ACHN (cell line): ENCODE results near the gene HLCS.

Experiments
- DNase-seq: peaks from one replicate; pipeline ENCODE4 v3.0.0-alpha.2; 2015
- in situ Hi-C: cut with HindIII; loops from 2 replicates; pipeline ENCODE4 v1.10.0; 2017; ENCODE audit warnings: low sequenced_read_pairs, low pct_ligation_motif_present, low pct_unique_long_range_greater_than_20kb

HLCS gene

DNA sequence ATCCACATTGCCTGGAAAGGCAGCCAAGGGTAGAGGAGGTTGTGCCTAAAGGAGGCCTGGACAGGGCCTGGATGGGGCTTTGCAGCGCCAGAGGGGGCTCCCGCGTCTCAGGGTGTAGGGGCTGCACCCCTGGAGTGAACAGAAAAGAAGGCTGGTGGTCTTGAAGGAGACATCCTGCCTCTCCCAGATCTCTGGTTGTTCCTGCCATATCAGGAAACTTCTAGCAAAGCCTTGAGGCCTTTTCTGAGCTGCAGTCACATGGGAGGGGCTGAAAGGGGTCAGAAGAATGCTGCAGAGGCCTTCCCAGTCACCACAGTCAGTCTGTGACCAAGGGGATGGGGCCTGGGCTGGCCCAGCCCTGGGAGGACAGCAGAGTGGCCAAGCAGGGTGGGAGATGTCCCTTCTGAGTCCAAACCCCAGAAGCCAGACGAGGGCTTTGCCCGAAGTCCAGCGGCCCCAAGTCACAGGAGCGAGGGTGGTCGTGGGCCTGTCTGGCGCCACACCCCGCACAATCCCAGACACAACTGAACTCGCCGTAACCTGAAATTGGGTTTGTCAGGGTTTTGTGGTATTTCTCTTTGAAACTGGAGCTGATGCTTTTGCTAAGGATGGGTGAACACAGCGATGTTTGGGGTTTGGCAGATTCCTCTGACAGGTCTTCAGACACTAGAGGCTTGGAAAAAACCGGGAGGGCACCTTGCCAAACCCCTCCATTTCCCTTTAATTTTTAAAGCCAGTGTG lies 237.9 kb downstream of the HLCS start:
- in situ Hi-C loops = no loop called here
- DNase-seq = no peak

DNA sequence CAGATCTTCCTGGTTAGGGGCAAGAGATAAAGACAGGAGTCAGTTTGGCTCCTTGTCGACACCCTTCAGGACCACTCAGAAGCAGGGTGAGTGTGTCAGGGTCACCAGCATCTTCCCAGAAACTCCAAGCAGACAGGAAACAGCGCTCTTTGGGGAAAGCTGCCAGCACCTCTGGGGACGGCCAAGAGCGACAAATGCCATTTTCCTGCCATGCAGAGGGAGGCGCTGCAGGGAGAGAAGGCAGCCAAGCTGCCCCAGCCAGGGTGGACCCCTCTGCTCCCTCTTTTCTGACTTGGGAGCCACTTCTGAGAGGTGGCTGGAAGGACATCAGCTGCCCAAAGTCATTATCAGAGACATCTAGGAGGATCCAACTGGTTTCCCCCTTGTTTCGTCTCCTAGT lies 238.6 kb downstream of the HLCS start:
- DNase-seq = no peak
- in situ Hi-C loops = no loop called here

DNA sequence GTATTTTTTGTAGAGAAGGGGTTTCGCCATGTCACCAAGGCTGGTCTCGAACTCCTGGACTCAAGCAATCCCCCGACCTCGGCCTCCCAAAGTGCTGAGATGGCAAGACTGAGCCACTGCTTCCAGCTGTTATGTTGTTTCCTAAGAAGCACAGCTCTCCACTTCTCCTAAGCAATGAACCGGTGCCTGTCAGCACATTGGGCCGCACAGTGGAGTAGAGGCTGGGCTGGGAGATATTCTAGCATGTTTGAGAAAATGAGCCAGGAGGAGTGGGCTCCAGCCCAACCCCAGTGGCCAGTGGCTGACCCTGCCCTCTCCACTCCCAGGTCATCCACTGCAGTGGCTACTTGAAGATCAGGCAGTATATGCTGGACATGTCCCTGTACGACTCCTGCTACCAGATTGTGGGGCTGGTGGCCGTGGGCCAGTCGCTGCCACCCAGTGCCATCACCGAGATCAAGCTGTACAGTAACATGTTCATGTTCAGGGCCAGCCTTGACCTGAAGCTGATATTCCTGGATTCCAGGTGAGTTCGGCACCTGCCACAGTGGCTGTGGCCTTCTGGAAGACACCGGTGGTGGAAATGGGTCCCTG lies 240.6 kb downstream of the HLCS start:
- in situ Hi-C loops = no loop called here
- no peak for DNase-seq

DNA sequence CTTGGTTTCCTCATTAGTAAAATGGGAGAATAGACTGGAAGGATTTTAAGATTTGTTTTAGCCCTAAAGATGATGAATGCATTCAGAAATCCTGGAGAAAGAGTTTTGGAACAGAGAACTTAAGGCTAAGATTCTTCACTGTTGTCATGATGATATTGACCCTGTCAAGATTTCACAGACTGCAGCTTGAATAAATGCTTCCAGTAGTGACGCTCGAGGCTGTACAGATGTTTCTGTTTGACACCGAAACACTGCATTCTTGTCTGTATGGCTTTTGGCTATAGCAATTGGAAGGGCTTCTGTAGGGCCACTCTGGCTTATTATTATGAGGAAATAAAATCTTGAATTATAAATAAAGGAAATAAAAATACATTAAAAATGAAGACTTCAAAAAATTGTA lies 241.8 kb downstream of the HLCS start:
- in situ Hi-C loops = no loop called here
- DNase-seq = no peak

DNA sequence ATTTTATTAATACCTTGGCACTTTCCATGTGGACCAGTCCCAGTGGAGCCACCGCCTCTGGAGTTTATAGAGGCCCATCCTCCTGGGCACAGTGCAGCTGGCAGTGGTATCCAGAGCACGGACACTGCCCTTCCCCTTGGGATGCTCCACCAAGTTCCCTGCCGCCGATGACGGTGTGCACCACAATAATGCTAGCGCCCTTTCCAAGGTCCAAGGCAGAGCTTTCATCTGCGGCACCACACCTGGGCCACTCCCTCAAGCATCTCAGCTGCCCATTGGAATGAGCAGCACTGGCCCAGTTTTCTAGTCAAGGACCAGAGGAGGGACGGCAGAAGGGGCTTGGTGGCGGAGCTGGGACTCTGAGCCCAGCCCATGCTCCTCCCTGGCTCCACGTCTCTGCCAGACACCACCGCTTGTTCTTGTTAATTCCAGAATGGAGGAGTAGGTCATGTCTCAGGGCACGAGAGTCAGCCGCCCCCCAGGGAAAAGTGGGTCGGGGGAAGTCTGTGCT lies 243.0 kb downstream of the HLCS start:
- DNase-seq = no peak
- in situ Hi-C loops = no loop called here

DNA sequence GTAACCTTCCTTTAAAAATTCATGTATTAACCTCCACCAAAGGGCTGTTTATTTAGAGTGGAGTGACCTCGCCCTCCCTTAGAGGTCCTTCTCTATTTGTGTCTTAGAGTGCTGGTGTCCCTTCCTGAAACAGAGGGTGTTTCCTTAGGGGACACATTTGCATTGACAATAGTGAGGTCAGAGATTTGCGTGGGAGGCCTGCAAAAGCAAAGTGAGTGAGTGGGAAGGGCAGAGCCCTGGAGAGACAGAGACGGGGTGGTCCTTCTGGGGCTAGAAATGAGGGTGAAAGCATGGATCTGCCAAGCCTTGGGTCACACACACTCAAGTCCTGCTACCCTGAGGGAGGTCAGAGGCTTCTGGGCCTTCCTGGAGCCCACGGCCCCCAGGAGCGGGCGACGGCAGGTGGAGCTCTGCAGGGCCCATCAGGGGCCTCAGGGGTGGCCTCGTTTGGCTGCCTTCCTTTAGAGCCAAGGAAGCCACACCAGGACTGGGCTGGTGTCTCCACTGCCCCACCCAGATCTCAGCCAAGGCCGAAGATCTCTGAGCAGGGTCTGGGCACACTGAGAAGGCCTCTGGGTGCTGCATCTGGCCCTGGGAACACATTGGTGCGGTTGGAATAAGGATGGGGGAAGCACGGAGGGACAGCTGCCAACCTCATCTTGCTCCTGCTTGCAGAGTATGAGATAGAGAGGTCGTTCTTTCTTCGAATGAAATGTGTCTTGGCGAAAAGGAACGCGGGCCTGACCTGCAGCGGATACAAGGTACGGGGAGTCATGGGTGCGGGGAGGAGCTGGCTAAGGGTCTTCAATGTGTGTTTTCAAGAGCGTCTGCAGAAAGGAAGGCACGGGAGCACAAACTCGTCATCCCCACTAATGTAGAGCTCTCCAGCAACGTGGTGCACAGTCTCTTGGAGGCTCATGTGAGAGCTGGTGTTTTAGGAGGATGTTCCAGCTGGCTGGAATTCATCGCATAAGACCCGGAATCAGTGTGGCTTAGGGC lies 243.8 kb downstream of the HLCS start:
- in situ Hi-C loops = no loop called here
- DNase-seq = no peak

DNA sequence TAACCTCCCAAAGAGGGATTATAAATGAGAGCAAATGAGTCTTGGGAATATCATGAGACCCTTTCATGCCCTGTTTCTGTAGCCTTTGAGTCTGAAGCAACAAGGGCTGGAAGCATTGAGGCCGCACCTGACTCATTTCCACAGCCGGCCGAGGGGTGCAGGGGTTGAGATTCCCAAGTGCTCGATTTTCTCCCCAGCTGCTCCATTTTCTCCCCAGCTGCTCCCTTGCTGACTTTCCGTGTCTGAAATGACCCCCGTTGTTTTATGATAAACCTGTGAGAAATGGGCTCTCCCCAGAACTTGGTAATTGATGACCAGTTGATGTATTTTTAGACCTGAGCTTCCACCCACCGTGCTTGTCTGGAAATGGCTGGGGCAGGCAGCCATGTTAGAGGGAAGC lies 244.7 kb downstream of the HLCS start:
- no peak for DNase-seq

DNA sequence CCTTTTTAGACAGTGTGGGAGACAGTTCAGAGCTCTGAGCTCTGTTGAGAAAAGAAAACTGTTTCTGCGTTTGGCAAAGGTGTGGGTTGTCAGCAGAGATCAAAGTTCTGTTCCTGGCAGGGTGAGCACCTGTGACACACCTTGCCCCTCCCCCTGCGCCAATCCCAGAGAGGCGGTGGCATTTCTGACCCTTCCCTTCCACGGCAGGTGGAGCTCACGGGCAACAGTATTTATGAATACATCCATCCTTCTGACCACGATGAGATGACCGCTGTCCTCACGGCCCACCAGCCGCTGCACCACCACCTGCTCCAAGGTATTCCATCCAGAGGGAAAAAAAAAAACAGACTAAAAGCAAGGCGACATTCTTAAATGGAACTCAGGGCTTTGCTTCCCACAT lies 246.9 kb downstream of the HLCS start:
- in situ Hi-C loops = no loop called here
- no peak for DNase-seq

More for the DNA sequence above, 244.7 kb downstream of the HLCS start:
- in situ Hi-C loops = no loop called here

DNA sequence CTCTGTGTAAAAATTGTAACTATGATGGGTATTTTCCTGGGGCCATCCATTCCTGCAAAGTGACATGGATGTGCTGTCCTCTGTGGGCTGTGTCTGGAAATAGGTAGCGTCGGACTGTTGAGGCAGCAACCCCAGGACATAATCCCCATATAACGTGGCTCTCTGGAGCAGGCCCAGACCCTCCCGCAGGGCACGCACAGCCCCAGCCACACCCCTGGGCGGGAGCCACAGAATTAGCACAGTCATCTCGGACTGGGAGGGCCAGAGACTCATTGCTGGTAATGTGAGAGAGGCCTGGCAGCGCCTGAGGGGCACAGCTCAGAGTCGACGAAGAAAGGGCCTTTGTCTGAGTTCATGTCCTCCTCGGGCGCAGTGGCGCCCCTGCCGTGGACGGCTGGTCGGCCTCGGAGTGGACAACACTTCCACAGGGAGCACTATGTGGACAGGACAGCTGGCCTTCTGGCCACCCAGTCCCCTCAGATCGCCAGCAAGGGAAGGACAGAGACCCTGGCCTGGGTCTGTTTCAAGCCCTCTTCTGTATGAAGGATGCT lies 247.4 kb downstream of the HLCS start:
- no peak for DNase-seq
- in situ Hi-C loops = no loop called here

DNA sequence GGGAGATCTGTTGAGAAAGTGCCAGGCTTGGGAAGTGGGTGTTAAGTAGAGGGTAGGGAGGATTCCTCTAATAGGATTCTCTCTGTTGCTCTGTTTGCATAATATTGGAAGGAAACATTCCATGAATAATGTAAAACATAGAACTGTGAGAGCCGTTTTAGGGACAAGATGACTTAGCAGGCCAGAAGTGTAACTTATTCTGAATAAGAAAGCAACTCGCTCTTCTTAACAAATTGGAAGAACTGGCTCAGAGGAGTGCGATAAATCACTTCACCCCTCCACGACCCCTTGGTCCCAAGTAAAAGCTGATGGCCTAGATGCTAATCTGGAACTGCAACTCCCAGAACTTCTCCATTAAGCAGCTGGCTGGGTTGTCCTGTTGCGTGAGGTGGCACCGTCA lies 248.5 kb downstream of the HLCS start:
- in situ Hi-C loops = no loop called here
- no peak for DNase-seq

DNA sequence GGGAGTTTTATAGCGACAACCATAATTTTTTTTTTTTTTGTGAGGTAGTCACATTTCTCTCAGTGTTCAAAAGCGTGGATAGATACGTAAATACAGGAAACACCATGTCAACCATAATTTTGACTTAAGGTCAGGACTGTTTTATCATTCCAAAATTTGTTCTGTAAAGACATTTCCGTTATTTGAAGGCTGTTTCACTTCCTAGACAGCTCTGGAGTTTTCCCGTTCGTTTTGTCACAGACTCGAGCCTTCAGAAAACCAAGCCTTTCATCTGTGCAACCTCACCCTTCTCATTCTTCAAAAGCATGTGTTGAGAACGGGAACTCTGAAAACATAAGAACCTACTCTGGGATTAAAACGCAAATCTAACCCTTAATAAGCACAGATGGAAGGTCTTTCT lies 249.6 kb downstream of the HLCS start:
- no peak for DNase-seq
- in situ Hi-C loops = no loop called here

DNA sequence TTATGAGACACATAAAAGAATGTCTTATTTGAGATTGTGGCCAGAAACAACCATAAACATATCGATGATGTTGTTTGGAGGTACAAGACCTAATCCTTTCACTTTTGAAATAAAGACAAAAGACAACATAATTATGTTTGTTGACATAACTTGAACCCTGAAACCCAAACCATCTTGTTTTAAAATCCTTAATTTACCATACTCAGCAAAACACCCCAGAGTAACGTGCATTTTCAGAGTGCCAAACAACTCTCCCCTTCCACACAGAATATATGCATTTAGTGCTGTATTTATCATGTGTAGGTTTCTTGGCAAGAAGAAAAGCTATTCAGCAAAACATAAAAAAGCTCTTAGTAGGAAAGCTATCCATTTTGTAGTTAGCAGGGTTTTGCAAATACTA lies 250.1 kb downstream of the HLCS start:
- in situ Hi-C loops = no loop called here
- no peak for DNase-seq

DNA sequence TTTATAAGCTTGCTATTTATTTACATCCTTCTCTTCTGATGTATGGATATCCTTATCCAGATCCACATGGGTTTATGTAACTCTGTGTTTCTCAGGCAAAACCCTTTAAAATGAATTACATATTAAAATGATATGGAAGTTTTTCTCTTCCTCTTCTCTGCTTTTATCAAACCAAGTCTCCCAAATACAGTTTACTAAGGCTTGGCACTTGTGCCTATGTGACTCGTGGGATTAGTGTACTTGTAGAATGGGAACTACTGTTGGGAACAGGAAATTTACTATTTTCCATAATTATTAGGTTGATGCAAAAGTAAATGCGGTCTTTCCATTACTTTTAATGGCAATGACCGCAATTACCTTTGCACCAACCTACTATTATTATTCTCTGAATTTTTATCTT lies 252.7 kb downstream of the HLCS start:
- DNase-seq = no peak
- in situ Hi-C loops = no loop called here

DNA sequence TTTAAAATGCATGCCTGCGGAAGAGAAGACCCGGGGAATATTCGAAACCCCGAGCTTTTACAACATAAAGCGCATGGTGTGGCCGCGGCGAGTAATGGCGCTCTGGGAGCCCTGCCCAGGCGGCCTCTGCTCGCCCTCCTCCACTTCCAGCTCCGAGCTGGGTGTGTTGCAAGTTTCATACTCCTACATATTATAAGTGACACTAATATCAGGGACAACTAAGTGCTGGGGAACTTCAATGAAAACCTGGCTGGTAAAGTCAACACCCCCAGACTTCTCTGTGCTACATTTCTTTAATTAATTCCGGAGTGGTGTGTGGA lies 255.8 kb downstream of the HLCS start:
- DNase-seq = no peak

DNA sequence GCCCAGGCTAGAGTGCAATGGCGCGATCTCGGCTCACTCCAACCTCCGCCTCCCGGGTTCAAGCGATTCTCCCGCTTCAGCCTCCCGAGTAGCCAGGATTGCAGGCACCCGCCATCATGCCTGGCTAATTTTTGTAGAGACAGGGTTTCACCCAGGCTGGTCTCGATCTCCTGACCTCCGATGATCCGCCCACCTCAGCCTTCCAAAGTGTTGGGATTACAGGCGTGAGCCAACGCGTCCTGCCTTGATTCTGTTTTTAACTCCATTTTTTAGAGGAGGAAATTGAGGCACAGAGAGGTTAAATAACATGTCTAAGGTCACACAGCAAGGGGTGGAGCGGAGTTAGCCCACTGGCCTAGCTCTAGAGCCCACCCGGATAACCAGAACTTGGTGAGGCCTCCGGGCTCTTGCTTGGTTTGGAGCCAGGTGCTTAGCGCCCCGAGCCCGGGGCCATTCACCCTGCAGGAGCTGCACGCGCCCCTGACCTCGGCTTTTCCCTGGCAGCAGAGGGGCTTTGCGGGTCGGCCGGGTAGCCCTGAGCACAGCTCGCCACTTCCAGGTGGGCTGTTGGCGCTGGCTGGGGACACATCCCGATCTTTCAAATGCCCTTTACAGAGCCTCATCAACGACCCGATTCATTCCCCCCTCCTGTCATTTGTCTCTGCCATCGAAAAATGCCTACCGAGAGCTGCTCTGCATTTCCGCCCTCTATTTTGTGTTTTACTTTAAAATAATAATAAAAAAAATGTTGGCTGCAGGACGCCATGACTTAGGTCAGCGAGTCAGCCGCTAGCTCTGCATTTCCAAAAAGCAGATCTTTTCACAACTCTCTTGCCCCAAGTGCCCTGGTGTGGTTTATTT lies 256.4 kb downstream of the HLCS start:
- in situ Hi-C loops = no loop called here
- no peak for DNase-seq

More for the DNA sequence above, 255.8 kb downstream of the HLCS start:
- in situ Hi-C loops = no loop called here

DNA sequence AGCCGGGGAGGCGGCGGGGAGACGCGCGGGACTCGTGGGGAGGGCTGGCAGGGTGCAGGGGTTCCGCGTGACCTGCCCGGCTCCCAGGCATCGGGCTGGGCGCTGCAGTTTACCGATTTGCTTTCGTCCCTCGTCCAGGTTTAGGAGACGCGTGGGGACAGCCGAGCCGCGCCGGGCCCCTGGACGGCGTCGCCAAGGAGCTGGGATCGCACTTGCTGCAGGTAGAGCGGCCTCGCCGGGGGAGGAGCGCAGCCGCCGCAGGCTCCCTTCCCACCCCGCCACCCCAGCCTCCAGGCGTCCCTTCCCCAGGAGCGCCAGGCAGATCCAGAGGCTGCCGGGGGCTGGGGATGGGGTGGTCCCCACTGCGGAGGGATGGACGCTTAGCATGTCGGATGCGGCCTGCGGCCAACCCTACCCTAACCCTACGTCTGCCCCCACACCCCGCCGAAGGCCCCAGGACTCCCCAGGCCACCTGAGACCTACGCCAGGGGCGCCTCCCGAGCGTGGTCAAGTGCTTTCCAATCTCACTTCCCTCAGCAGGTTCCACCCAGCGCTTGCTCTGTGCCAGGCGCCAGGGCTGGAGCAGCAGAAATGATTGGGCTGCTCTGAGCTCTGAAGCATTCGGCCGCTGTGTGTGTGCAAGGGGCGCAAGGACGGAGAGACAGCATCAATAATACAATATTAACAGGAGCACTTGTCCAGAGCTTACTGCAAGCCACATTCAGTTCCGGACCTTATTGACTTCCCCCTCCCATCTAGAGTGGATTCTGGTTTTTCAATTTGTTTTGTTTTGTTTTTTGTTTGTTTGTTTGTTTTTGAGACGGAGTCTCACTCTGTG lies 257.2 kb downstream of the HLCS start:
- no peak for DNase-seq
- in situ Hi-C loops = no loop called here

DNA sequence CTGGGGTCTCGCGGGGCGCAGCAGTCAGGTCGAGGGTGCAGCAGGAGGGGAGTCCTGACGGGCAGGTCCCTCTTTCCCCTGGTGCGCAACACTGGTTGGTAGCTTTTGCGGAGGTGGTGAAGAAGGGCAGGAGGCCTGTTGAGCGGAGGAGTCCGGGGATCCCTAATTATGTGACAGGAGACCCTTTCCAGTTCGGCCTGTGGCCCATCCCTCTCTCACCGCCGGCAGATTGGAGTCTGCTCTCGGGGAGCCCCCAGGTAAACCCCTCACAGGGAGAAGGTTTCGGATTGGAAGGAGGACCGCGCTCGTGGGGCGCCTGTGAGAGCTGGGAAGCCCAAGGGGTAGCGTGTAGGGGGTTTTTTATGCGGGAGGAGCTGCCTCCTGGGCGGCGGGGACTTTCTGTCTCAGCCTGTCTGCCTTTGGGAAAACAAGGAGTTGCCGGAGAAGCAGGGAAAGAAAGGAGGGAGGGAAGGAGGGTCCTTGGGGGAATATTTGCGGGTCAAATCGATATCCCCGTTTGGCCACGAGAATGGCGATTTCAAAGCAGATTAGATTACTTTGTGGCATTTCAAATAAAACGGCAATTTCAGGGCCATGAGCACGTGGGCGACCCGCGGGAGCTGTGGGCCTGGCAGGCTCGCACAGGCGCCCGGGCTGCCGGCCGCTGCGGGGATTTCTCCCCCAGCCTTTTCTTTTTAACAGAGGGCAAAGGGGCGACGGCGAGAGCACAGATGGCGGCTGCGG lies 258.0 kb downstream of the HLCS start:
- no peak for DNase-seq
- in situ Hi-C loops = no loop called here
